HepG2 (cell line): ENCODE results near the gene ACOXL. TPM values are rescaled to one million over a fixed set of nuclear protein-coding genes. Genes with fewer than 3 reads are reported as not detected.

Source experiments
- HMG20B ChIP-seq: conservative IDR thresholded peaks from 2 replicates; pipeline ENCODE4 v1.6.1; 2016; ENCODE audit warnings: missing genetic modification reagents, missing compliant biosample characterization
- HNF4G ChIP-seq, 2 experiments: sonication (generic) in 1 of 2; formaldehyde crosslinking in 1 of 2; IDR thresholded peaks; 2 replicates each; pipeline versions ENCODE4 v1.4.0 to v1.6.1; 2011 to 2020; ENCODE audit warnings: borderline replicate concordance in 2 of 2, low read depth in 2 of 2, mild to moderate bottlenecking in 2 of 2, low read length in 1 of 2, missing genetic modification reagents in 1 of 2, moderate library complexity in 1 of 2
- LCORL ChIP-seq, 2 experiments: fragments of 450-650 bp in 1 of 2; sonication (generic) in 1 of 2; formaldehyde crosslinking in 1 of 2; IDR thresholded peaks; 2 replicates each; pipeline versions ENCODE4 v1.5.0 to v1.6.1; 2017 to 2020; ENCODE audit warnings: antibody characterized with exemption in 1 of 2, missing genetic modification reagents in 1 of 2
- MAZ ChIP-seq, 2 experiments: sonication (generic) in 1 of 2; formaldehyde crosslinking in 1 of 2; IDR thresholded peaks; 2 replicates each; pipeline versions ENCODE4 v1.5.0 to v1.6.1; 2012 to 2020; ENCODE audit warnings: low read depth in 2 of 2, mild to moderate bottlenecking in 2 of 2, borderline replicate concordance in 1 of 2, improper control_type of control experiment in 1 of 2, low read length in 1 of 2, missing genetic modification reagents in 1 of 2, moderate library complexity in 1 of 2
- NCOR1 ChIP-seq: fragments of 200-600 bp; sonication (generic); IDR thresholded peaks from 2 replicates; pipeline ENCODE4 v1.7.0; 2017; ENCODE audit warnings: antibody characterized with exemption, low read length, borderline replicate concordance
- NR2F6 ChIP-seq, 2 experiments: IDR thresholded peaks; 2 replicates each; pipeline ENCODE4 v1.6.1; 2016; ENCODE audit warnings: antibody characterized with exemption in 1 of 2, mild to moderate bottlenecking in 1 of 2
- RAD21 ChIP-seq: fragments of 450-650 bp; formaldehyde crosslinking; IDR thresholded peaks from 2 replicates; pipeline ENCODE4 v1.5.0; 2020; ENCODE audit warnings: mild to moderate bottlenecking
- TBX2 ChIP-seq: sonication (generic); formaldehyde crosslinking; IDR thresholded peaks from 2 replicates; pipeline ENCODE4 v1.5.0; 2020; ENCODE audit warnings: missing genetic modification reagents, mild to moderate bottlenecking, borderline replicate concordance
- polyA plus RNA-seq, 8 experiments: library from polyadenylated mRNA; depleted of rRNA in 3 of 8; stranded (reverse) in 7 of 8; unstranded in 1 of 8; fragments of >200 nt; fragmentation: Illumina TruSeq in 4 of 8; extraction: Trizol in 4 of 8; gene quantifications; 2 replicates each; pipeline versions ENCODE4 v1.2.1 to v1.2.3, GENCODE V29; 2011 to 2016; ENCODE audit warnings: low read depth in 4 of 8, missing spikeins in 1 of 8, mixed read lengths in 1 of 8; ENCODE audit not compliant: insufficient read depth in 1 of 8
- total RNA-seq, 5 experiments: library from RNA; depleted of rRNA; stranded (reverse); fragments of >200 nt; fragmentation: Illumina TruSeq; extraction: Trizol; gene quantifications; 2 replicates each; pipeline ENCODE4 v1.2.3, GENCODE V29; 2016; ENCODE audit warnings: low read depth in 1 of 5
- TF ChIP-seq, protein P1 (sequence below): sonication (generic); formaldehyde crosslinking; IDR thresholded peaks from 2 replicates; pipeline ENCODE4 v1.4.0; 2020; ENCODE audit warnings: mild to moderate bottlenecking, missing genetic modification reagents, borderline replicate concordance
- TF ChIP-seq, protein P2 (sequence below): sonication (generic); formaldehyde crosslinking; IDR thresholded peaks from 2 replicates; pipeline ENCODE4 v1.4.0; 2020; ENCODE audit warnings: low read depth, mild to moderate bottlenecking, missing genetic modification reagents
- TF ChIP-seq, protein P3 (sequence below): sonication (generic); formaldehyde crosslinking; IDR thresholded peaks from 2 replicates; pipeline ENCODE4 v1.4.0; 2020; ENCODE audit warnings: missing genetic modification reagents
- TF ChIP-seq, protein P4 (sequence below): sonication (generic); formaldehyde crosslinking; IDR thresholded peaks from 2 replicates; pipeline ENCODE4 v1.5.0; 2020; ENCODE audit warnings: missing genetic modification reagents

Gene ACOXL
- total and polyA plus RNA-seq, 2 of the 13 experiments (the other 11 are each of a cell fraction or from before 2014, with no cell fraction given), result not detected

DNA sequence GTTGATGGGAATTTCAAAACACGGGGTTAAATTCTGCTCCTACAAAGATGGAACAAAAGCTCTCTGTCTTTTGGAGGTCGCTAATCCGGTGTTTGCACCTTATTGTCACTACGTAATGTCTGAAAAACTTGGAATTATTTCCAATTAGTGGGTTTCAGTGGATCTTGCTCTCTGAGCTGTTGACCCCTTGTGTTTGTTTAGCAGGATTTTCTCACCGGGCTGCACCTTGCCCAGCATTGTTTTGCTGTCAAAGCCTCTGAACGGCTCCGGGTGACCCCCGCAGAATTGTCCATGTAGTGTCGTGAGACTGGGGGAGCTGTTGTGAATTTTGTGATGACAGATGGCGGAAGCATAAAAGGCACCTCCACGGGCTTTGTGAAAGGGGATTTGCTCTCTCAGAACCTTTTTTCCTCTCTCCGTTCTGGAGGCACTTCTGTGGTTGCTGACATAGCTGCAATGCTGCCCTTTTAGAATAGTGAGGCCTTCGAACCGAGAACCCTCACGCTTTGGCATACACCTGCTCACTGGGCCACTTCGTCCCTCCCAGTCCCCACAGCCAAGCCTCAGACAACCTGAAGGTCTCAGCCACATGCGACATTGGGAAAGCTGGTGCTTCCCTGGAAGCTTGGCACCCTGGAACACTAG, 129.4 kb downstream of the ACOXL start (continued):
- TF ChIP-seq, protein P1, sequence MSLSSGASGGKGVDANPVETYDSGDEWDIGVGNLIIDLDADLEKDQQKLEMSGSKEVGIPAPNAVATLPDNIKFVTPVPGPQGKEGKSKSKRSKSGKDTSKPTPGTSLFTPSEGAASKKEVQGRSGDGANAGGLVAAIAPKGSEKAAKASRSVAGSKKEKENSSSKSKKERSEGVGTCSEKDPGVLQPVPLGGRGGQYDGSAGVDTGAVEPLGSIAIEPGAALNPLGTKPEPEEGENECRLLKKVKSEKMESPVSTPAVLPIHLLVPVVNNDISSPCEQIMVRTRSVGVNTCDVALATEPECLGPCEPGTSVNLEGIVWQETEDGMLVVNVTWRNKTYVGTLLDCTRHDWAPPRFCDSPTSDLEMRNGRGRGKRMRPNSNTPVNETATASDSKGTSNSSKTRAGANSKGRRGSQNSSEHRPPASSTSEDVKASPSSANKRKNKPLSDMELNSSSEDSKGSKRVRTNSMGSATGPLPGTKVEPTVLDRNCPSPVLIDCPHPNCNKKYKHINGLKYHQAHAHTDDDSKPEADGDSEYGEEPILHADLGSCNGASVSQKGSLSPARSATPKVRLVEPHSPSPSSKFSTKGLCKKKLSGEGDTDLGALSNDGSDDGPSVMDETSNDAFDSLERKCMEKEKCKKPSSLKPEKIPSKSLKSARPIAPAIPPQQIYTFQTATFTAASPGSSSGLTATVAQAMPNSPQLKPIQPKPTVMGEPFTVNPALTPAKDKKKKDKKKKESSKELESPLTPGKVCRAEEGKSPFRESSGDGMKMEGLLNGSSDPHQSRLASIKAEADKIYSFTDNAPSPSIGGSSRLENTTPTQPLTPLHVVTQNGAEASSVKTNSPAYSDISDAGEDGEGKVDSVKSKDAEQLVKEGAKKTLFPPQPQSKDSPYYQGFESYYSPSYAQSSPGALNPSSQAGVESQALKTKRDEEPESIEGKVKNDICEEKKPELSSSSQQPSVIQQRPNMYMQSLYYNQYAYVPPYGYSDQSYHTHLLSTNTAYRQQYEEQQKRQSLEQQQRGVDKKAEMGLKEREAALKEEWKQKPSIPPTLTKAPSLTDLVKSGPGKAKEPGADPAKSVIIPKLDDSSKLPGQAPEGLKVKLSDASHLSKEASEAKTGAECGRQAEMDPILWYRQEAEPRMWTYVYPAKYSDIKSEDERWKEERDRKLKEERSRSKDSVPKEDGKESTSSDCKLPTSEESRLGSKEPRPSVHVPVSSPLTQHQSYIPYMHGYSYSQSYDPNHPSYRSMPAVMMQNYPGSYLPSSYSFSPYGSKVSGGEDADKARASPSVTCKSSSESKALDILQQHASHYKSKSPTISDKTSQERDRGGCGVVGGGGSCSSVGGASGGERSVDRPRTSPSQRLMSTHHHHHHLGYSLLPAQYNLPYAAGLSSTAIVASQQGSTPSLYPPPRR (CRISPR knock-in tag), result peak; percentile 88
- TF ChIP-seq, protein P2, sequence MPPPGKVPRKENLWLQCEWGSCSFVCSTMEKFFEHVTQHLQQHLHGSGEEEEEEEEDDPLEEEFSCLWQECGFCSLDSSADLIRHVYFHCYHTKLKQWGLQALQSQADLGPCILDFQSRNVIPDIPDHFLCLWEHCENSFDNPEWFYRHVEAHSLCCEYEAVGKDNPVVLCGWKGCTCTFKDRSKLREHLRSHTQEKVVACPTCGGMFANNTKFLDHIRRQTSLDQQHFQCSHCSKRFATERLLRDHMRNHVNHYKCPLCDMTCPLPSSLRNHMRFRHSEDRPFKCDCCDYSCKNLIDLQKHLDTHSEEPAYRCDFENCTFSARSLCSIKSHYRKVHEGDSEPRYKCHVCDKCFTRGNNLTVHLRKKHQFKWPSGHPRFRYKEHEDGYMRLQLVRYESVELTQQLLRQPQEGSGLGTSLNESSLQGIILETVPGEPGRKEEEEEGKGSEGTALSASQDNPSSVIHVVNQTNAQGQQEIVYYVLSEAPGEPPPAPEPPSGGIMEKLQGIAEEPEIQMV, result 0 out of 2 replicates have a peak, but pooled peaks have one; percentile 56
- peak; percentile 69; the same call in 1 of the 2 replicates for TF ChIP-seq HMG20B
- TF ChIP-seq RAD21 (CRISPR knock-in tag), result no peak
- peak; percentile 70; the same call in 1 of the 2 replicates for TF ChIP-seq NCOR1
- no peak for TF ChIP-seq MAZ (IDR thresholded peaks at IDR 0.05; ENCODE audit: borderline replicate concordance, low read depth, low read length)
- 0 out of 2 replicates have a peak, but pooled peaks have one; percentile 13 for TF ChIP-seq MAZ (CRISPR knock-in tag; IDR thresholded peaks at IDR 0.05; ENCODE audit: low read depth)
- peak; percentile 42; the same call in 1 of the 2 replicates for TF ChIP-seq HNF4G (IDR thresholded peaks at IDR 0.05; ENCODE audit: borderline replicate concordance, low read depth, low read length)
- TF ChIP-seq HNF4G (CRISPR knock-in tag; IDR thresholded peaks at IDR 0.05; ENCODE audit: borderline replicate concordance, low read depth), result no peak
- peak; percentile 87 for TF ChIP-seq NR2F6 (IDR thresholded peaks at IDR 0.05)
- peak; percentile 55; the same call in 1 of the 2 replicates for TF ChIP-seq NR2F6 (CRISPR knock-in tag; IDR thresholded peaks at IDR 0.05)
- peak; percentile 96 for TF ChIP-seq TBX2 (CRISPR knock-in tag)
- TF ChIP-seq, protein P3, sequence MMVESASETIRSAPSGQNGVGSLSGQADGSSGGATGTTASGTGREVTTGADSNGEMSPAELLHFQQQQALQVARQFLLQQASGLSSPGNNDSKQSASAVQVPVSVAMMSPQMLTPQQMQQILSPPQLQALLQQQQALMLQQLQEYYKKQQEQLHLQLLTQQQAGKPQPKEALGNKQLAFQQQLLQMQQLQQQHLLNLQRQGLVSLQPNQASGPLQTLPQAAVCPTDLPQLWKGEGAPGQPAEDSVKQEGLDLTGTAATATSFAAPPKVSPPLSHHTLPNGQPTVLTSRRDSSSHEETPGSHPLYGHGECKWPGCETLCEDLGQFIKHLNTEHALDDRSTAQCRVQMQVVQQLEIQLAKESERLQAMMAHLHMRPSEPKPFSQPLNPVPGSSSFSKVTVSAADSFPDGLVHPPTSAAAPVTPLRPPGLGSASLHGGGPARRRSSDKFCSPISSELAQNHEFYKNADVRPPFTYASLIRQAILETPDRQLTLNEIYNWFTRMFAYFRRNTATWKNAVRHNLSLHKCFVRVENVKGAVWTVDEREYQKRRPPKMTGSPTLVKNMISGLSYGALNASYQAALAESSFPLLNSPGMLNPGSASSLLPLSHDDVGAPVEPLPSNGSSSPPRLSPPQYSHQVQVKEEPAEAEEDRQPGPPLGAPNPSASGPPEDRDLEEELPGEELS (CRISPR knock-in tag), result peak; percentile 27; the same call in 1 of the 2 replicates
- TF ChIP-seq, protein P4, sequence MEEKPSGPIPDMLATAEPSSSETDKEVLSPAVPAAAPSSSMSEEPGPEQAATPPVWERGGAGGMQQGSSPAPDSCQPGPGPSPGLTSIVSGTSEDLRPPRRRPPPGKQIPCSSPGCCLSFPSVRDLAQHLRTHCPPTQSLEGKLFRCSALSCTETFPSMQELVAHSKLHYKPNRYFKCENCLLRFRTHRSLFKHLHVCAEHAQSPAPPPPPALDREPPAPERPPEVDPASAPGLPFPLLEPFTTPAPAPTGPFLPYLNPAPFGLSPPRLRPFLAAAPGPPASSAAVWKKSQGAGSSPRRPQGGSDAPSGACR, result no peak
- TF ChIP-seq LCORL (IDR thresholded peaks at IDR 0.05), result no peak
- TF ChIP-seq LCORL (CRISPR knock-in tag; IDR thresholded peaks at IDR 0.05), result 0 out of 2 replicates have a peak, but pooled peaks have one; percentile 34
- TF ChIP-seq, all 625 proteins: peak for 44
